H1 (cell line): ENCODE data around the gene NME1. TPM values are rescaled to one million over a fixed set of nuclear protein-coding genes. Genes with fewer than 3 reads are reported as not detected.

Source experiments
- BACH1 ChIP-seq: IDR thresholded peaks from 2 replicates; pipeline ENCODE4 v1.6.1; 2012; ENCODE audit warnings: low read length, improper control_type of control experiment
- CEBPB ChIP-seq: IDR thresholded peaks from 2 replicates; pipeline ENCODE4 v1.6.1; 2012; ENCODE audit warnings: low read depth, low read length
- CHD1 ChIP-seq: IDR thresholded peaks from 2 replicates; pipeline ENCODE4 v1.6.1; 2012; ENCODE audit warnings: low read depth, low read length, improper control_type of control experiment
- CREB1 ChIP-seq: IDR thresholded peaks from 2 replicates; pipeline ENCODE4 v1.6.1; 2012; ENCODE audit warnings: inconsistent platforms
- JUN ChIP-seq: IDR thresholded peaks from 2 replicates; pipeline ENCODE4 v1.6.1; 2011; ENCODE audit warnings: low read depth, mild to moderate bottlenecking, improper control_type of control experiment, low read length
- JUND ChIP-seq: IDR thresholded peaks from 2 replicates; pipeline ENCODE4 v1.6.1; 2011; ENCODE audit warnings: mild to moderate bottlenecking, improper control_type of control experiment, low read length
- KDM4A ChIP-seq: IDR thresholded peaks from one replicate; pipeline ENCODE4 v1.7.1; 2012; ENCODE audit warnings: low read depth, mild to moderate bottlenecking, moderate library complexity, low read length, inconsistent platforms; ENCODE audit not compliant: severe bottlenecking
- KDM5A ChIP-seq: fragments of 200-600 bp; IDR thresholded peaks from 2 replicates; pipeline ENCODE4 v1.7.1; 2012; ENCODE audit warnings: mild to moderate bottlenecking, low read length, inconsistent platforms, mixed read lengths
- NANOG ChIP-seq: IDR thresholded peaks from 2 replicates; pipeline ENCODE4 v1.6.1; 2011; ENCODE audit warnings: low read length, low read depth, mild to moderate bottlenecking, inconsistent platforms; ENCODE audit not compliant: insufficient read depth, poor library complexity, severe bottlenecking
- NRF1 ChIP-seq: IDR thresholded peaks from 2 replicates; pipeline ENCODE4 v1.6.1; 2011; ENCODE audit warnings: mild to moderate bottlenecking, low read depth, low read length, improper control_type of control experiment
- POLR2AphosphoS5 ChIP-seq: IDR thresholded peaks from 2 replicates; pipeline ENCODE4 v1.6.1; 2011; ENCODE audit warnings: low read depth, low read length
- RFX5 ChIP-seq: IDR thresholded peaks from 2 replicates; pipeline ENCODE4 v1.6.1; 2011; ENCODE audit warnings: low read depth, low read length, improper control_type of control experiment, borderline replicate concordance
- SIN3A ChIP-seq, 2 experiments: IDR thresholded peaks in 1 of 2; conservative IDR thresholded peaks in 1 of 2; 2 replicates each; pipeline ENCODE4 v1.6.1; 2011 to 2012; ENCODE audit warnings: low read length in 2 of 2, improper control_type of control experiment in 1 of 2, low read depth in 1 of 2, mild to moderate bottlenecking in 1 of 2
- YY1 ChIP-seq: IDR thresholded peaks from 2 replicates; pipeline ENCODE4 v1.6.1; 2011; ENCODE audit warnings: low read depth, mild to moderate bottlenecking, low read length
- polyA plus RNA-seq, 7 experiments: library from polyadenylated mRNA; depleted of rRNA in 3 of 7; stranded (reverse) in 5 of 7; unstranded in 2 of 7; fragments of >200 nt in 5 of 7; fragments of 200-250 nt in 2 of 7; gene quantifications; 1 replicate in 5 of 7; 2 replicates in 1 of 7; 4 replicates in 1 of 7; pipeline versions ENCODE4 v1.2.1 to v1.2.3, GENCODE V29; 2011 to 2013; ENCODE audit warnings: missing spikeins in 2 of 7, mixed read lengths in 2 of 7
- total RNA-seq: library from RNA; stranded (reverse); fragmentation: NEBNext Ultra II Directional; extraction: Animal tissue kit (Norgen Biotek cat#: 25700); gene quantifications from 2 replicates; pipeline ENCODE4 v1.2.1, GENCODE V29; 2021
- TF ChIP-seq, protein P1 (sequence below): IDR thresholded peaks from 2 replicates; pipeline ENCODE4 v1.6.1; 2011; ENCODE audit warnings: low read depth, mild to moderate bottlenecking, low read length; ENCODE audit not compliant: insufficient read depth
- TF ChIP-seq, protein P2 (sequence below): IDR thresholded peaks from 2 replicates; pipeline ENCODE4 v1.6.1; 2012; ENCODE audit warnings: low read length, inconsistent platforms

NME1 gene
- total and polyA plus RNA-seq, 2 of the 8 experiments (the other 6 are each of a cell fraction or from before 2014, with no cell fraction given), result 307 to 380 TPM

DNA sequence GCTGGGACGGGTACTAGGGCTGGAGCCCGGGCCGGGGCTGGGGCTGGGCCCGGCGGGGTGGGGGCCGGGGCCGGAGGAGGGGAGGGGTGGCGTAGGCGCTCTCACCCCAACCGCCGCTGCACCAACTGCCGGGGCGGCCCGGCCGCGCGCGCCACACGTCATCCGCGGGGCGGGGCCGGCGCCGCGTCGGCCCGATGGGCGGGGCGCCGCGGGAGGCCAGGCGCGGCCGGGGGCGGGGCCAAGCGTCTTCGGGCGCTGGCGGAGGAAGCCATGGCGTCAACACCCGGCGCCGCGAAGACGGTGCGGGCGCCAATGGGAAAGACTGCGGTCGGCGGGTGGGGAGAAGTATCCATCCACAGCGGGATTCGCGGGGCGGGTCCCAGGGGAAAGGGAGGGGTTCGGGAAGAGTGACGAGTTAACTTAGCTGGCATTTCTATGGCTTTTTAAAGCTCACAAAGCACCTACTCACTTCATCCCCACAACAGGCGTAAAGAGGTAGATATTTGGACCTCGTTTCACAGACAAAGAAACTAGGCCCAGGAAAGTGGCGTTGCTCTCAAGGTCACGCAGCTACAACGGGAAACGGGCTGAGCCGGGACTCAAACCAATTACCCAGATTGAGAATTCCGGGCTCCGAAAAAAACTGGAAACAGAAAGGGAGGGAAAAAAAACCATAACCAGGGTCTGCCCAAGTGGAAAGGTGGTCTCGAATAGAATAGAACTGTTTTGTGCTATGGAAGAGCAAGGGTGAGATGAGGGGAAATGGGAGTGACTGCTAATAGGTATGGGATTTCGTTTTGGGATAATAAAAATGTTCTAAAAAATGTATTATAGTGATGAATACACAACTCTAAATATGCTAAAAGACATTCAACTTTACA, 32.4 kb upstream of the NME1 start, which contains the start of gene SPAG9 (continued):
- TF ChIP-seq CEBPB (no peak), YY1 (peak; percentile 62; the same call in 1 of the 2 replicates), CHD1 (no peak), KDM4A (no peak), JUND (peak; percentile 32; the same call in 1 of the 2 replicates), NRF1 (no peak), SIN3A (conservative IDR thresholded peaks at IDR 0.05 in 1 of 2, IDR thresholded peaks at IDR 0.05 in 1 of 2; ENCODE audit: low read depth in 1 of 2, low read length in 2 of 2) (0 out of 4 replicates have a peak, but pooled peaks of 1 of the 2 experiments have one; percentile 25), JUN (no peak), RFX5 (no peak), BACH1 (peak; percentile 63), POLR2AphosphoS5 (peak; percentile 62), KDM5A (no peak), NANOG (no peak), CREB1 (peak; percentile 95)
- TF ChIP-seq, protein P1, sequence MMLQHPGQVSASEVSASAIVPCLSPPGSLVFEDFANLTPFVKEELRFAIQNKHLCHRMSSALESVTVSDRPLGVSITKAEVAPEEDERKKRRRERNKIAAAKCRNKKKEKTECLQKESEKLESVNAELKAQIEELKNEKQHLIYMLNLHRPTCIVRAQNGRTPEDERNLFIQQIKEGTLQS, result no peak
- TF ChIP-seq, protein P2, sequence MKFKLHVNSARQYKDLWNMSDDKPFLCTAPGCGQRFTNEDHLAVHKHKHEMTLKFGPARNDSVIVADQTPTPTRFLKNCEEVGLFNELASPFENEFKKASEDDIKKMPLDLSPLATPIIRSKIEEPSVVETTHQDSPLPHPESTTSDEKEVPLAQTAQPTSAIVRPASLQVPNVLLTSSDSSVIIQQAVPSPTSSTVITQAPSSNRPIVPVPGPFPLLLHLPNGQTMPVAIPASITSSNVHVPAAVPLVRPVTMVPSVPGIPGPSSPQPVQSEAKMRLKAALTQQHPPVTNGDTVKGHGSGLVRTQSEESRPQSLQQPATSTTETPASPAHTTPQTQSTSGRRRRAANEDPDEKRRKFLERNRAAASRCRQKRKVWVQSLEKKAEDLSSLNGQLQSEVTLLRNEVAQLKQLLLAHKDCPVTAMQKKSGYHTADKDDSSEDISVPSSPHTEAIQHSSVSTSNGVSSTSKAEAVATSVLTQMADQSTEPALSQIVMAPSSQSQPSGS, result no peak
